Measurements from ENCODE around the gene ZSWIM3.

ZSWIM3 gene

DNA sequence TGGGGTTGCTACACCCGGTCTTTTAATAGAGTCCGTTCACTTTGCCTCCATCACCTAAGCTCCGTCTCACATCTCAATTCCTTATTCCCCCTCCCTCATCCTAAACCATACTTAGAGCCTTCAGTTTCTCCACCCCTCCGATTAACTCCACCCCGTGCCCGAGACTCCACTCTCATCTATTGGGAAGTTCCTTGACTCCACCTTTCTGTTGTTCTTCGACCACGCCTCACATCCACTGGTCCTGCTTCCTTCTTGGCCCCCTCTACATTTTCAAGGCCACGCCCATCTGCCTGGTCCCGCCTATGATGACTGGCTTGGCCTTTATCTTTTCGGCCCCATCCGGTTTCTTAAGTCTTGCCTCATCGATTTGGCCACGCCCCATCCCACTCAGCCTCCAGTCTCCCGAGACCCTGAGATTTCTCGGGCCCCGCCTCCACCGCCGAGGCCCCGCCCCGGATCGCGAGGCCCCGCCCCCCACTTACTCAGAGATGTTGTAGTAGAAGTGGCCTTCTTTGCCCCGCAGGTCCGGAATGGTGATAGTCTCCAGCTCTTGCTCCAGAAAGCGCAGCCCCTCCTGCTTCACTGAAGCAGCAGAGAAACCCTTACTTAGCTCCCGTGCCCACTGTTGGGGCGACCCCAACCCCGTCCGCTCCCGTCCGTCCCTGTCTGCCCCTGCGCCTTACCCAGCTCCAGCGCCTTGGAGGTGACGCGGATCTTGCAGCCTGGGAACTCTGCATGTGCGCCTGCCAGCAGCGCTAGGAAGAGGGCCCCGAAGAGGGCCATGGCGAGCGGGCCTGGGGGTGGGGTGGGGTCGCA, 53.5 kb downstream of the ZSWIM3 start:
- peak overlapping the region; percentile 80 for H3K4me3 ChIP-seq (ENCODE audit: low read depth, low read length)
- TF ChIP-seq, protein P1, sequence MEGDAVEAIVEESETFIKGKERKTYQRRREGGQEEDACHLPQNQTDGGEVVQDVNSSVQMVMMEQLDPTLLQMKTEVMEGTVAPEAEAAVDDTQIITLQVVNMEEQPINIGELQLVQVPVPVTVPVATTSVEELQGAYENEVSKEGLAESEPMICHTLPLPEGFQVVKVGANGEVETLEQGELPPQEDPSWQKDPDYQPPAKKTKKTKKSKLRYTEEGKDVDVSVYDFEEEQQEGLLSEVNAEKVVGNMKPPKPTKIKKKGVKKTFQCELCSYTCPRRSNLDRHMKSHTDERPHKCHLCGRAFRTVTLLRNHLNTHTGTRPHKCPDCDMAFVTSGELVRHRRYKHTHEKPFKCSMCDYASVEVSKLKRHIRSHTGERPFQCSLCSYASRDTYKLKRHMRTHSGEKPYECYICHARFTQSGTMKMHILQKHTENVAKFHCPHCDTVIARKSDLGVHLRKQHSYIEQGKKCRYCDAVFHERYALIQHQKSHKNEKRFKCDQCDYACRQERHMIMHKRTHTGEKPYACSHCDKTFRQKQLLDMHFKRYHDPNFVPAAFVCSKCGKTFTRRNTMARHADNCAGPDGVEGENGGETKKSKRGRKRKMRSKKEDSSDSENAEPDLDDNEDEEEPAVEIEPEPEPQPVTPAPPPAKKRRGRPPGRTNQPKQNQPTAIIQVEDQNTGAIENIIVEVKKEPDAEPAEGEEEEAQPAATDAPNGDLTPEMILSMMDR (conservative IDR thresholded peaks at IDR 0.05; ENCODE audit: low read depth, low read length): no peak
- peak; percentile 100 for DNase-seq (ENCODE audit: low read depth)

DNA sequence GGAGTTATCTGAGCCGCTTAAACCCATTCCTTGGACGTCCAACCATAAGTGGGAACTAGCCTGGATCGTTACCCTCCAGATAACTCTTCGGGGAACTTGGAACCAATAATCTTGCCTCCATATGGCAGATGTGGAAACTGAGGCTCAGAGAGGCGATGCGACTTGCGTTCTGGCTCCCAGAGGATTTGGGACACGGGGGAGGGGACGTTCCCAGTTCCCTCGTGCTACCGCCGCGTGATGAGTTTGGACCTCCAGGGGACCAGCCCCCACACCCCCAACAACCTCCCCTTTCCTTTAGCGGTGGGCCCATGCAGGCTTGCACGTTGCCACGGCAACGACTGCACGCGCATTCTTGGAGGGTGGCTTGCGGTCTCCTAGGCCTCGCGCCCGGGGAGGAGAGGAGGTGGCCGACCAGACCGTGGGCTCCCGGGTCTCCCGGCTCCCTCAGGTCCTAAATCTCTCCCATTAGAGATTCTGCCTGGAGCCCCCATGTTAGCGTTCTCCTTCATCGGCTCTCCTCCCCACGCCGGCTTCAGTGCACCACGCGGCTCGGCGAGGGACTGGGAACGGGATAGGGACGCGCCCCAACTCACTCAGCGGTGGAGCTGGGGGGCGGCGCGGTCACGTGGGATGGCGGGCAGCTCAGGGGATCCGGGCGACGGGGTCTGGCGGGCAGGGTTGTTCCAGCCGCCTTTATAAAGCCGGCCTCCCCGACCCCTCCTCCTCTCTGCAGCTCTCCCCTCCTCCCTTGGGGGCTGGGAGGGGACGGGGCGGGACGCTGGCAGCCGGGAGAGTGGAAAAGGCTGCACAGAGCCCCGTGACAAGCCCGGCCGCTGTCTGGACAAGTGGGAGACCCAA, 54.3 kb downstream of the ZSWIM3 start, which contains the start of gene PLTP:
Gene PLTP (minus strand): TSS at position 670 of the 858 bp plus-strand sequence. CDS start 703 bp downstream, outside the sequence.
- TF ChIP-seq, protein P1 (conservative IDR thresholded peaks at IDR 0.05; ENCODE audit: low read depth, low read length): no peak
- peak; percentile 82 for DNase-seq (ENCODE audit: low read depth)
- H3K4me3 ChIP-seq (ENCODE audit: low read depth, low read length): peak within 1 kb of the TSS; percentile 80

DNA sequence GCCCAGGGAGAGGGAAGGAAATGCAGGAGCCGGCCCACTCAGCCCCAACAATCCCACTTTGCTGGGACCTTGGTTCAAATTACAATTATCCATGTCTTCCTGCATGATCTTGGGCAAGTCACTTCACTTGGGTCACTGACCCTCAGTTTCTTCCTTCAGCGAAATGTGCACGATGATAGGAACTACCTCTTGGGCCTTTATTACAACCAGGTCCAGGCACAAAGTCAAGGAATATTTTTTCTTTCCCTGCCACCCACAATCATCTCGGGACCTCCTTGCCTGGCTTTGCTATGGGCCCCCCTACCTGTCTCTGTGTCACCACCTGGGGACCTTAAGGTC, 54.9 kb downstream of the ZSWIM3 start:
- no peak for DNase-seq (ENCODE audit: low read depth)
- peak overlapping the region; percentile 80 for H3K4me3 ChIP-seq (ENCODE audit: low read depth, low read length)
- TF ChIP-seq, protein P1 (conservative IDR thresholded peaks at IDR 0.05; ENCODE audit: low read depth, low read length): no peak

DNA sequence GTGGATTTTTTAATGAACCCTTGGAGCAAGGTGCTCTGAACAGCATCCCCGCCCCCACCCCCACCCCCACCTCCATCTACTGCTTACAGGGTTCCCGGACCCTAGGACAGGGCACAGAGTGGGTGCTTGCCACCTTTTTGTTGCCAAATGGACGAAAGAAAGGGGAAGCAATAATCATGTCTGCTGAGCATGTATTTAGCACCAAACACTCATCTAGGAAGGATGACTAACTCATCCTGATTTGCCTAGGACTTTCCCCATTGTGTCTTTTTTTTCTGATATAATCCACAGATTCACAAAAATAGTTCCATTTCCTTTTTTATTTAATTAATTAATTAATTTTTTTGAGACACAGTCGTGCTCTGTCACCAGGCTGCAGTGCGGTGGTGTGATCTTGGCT, 55.7 kb downstream of the ZSWIM3 start:
- TF ChIP-seq, protein P1 (conservative IDR thresholded peaks at IDR 0.05; ENCODE audit: low read depth, low read length): no peak
- no peak for DNase-seq (ENCODE audit: low read depth)
- H3K4me3 ChIP-seq (ENCODE audit: low read depth, low read length): no peak overlapping the region

DNA sequence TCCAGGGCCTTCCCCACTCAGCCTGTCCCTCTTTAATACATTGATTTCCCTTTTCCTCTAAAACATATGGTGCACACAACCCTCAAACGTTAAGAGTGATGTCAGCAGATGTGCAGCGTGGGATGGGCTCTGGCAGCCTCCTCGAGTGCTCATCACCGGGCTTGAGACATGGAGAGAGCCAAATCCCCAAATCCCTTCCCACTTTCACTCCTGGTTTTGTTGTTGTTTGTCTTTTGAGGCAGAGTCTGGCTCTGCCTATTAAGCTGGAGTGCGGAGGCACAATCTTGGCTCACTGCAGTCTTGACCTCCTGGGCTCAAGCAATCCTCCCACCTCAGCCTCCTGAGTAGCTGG, 60.4 kb downstream of the ZSWIM3 start:
- TF ChIP-seq, protein P1 (conservative IDR thresholded peaks at IDR 0.05; ENCODE audit: low read depth, low read length): no peak
- H3K4me3 ChIP-seq (ENCODE audit: low read depth, low read length): no peak overlapping the region
- peak; percentile 60 for DNase-seq (ENCODE audit: low read depth)

DNA sequence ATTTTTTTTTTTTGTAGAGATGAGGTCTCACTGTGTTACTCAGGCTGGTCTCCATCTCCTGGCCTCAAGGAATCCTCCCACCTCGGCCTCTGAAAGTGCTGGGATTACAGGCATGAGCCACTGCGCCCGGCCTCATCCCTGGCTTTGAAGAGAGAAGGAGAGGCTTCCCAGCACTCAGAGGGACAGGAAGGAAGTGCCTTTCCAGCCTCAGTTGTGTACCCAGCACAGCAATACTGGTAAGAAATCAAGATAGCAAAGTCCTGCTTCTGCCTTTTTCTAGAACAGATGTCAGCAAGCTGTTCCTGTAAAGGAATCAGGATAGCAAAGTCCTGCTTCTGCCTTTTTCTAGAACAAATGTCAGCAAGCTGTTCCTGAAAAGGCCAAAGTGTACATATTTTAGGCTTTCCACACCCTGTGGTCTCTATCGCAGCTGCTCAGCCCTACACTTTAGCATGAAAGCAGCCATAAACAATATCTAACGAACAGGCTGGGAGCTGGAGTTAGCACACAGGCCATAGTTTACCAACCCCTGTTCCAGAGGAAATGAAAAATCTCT, 60.8 kb downstream of the ZSWIM3 start:
- DNase-seq (ENCODE audit: low read depth): peak; percentile 91
- no peak overlapping the region for H3K4me3 ChIP-seq (ENCODE audit: low read depth, low read length)
- TF ChIP-seq, protein P1 (conservative IDR thresholded peaks at IDR 0.05; ENCODE audit: low read depth, low read length): no peak
